Measurements from ENCODE around the gene MMP26.
"Not testable (repeated sequence)": the region's sequence is repeated elsewhere in the genome, so short reads cannot be mapped to it uniquely, and the experiment has no call there.

MMP26 gene

DNA sequence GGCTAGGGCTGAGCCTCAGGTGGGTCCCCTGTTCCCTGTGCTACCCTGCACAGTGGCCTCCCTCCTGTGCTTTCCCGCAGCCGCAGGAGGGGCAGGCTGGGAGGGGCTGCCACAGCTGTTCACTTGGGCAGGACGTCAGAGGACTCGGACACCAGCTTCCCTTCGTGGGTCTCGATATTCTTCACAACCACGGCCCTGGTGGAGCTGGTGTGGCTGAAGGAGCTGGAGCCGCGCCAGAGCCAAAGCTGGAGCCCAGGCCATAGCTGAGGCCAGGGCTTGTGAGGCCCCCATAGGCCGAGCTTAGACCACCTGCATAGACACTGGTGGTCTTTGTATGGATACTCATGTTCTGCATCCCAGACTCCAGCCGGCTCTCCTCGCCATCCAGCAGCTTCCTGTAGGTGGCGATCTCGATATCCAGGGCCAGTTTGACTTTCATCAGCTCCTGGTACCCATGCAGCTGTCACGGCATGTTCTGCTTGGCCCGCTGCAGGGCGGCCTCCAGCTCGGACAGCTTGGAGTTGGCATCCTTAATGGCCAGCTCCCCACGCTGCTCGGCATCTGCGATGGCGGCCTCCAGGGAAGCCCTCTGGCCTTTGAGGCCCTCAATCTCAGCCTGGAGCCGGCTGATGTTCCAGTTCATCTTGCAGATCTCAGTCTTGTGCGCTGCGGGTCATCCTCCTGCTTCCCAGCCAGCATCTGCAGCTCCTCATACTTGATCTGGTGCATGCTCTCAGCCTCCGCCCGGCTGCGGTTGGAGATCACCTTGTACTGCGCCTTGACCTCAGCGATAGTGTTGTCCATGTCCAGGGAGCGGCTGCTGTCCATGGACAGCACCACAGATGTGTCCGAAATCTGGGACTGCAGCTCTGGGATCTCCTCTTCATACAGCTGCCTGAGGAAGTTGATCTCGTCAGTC, 18.3 kb downstream of the MMP26 start:
- DNase-seq (ENCODE audit: low spot score) = not testable (repeated sequence)

- no peak for DNase-seq (ENCODE audit: low spot score)
Observed at GRCh38 chr11:4727171-4727570, 22.6 kb downstream of the MMP26 start.

GRCh38 chr11:4740735-4741134, 36.2 kb downstream of the MMP26 start:
- DNase-seq (ENCODE audit: low spot score) = no peak

DNA sequence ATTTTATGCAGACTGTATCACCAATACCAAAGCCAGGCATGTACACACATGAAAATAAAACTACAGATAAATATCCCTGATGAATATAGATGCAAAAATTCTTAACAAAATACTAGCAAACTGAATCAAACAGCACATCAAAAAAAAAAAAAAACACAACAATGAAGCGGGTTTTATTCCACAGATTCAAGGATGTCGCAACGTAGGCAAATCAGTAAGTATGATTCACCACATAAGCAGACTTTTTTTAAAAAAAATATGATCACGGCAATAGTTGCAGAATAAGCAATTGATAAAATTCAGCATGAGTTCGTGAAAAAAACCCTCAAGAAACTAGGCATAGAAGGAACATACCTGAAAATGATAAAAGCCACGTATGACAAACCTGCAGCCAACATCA, 43.9 kb downstream of the MMP26 start:
- DNase-seq (ENCODE audit: low spot score) = no peak

DNA sequence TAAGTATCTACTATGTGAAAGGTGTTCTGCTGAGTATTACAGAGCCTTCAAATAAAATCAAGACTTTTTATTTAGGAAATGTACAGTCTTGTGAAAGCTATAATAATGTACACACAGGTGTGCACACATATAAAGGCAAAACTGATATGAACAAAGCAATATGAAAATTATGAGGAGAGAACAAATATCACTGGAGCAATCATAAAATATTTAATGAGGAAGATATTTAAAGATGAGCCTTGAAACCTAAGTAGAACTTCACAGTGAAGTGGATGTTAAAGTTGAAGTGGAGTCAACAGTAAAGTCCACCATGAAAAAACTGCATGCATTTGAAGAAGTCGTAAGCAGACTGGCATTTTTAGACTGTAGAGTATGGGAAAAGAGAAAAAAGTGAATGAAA, 46.6 kb downstream of the MMP26 start:
- DNase-seq (ENCODE audit: low spot score) = no peak
